Thyroid gland (tissue), 4 donors: ENCODE measurements around the gene LYPD1.
"Not testable (repeated sequence)": the region's sequence is repeated elsewhere in the genome, so short reads cannot be mapped to it uniquely, and the experiment has no call there.

Source experiments
- POLR2A ChIP-seq, 2 donors: fragments of 450-650 bp; IDR thresholded peaks; one replicate each; pipeline ENCODE4 v1.6.1; 2017; ENCODE audit warnings: antibody characterized with exemption in 2 of 2, mild to moderate bottlenecking in 2 of 2, moderate library complexity in 1 of 2
- TF ChIP-seq, protein P1 (sequence below), 6 experiments: fragments of 200-600 bp in 3 of 6; fragments of 450-650 bp in 3 of 6; sonication (generic) in 3 of 6; IDR thresholded peaks; one replicate each; pipeline ENCODE4 v1.5.1; 2016 to 2019; ENCODE audit warnings: antibody characterized with exemption in 6 of 6, mild to moderate bottlenecking in 2 of 6, inconsistent platforms in 1 of 6, moderate library complexity in 1 of 6

DNA sequence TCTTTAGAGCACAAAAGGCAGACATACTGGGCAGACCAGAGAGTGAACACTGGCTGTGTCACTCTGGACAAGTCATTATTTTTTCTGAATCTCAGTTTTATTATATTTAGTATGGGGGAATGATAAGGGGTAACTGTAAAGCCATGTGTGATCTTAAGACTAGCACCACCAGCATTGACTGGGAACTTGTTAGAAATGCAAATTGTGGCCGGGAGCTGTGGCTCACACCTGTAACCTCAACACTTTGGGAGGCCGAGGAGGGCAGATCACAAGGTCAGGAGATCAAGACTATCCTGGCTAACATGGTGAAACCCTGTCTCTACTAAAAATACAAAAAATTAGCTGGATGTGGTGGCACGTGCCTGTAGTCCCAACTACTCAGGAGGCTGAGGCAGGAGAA is 28.3 kb upstream of the LYPD1 start:
- TF ChIP-seq, protein P1, sequence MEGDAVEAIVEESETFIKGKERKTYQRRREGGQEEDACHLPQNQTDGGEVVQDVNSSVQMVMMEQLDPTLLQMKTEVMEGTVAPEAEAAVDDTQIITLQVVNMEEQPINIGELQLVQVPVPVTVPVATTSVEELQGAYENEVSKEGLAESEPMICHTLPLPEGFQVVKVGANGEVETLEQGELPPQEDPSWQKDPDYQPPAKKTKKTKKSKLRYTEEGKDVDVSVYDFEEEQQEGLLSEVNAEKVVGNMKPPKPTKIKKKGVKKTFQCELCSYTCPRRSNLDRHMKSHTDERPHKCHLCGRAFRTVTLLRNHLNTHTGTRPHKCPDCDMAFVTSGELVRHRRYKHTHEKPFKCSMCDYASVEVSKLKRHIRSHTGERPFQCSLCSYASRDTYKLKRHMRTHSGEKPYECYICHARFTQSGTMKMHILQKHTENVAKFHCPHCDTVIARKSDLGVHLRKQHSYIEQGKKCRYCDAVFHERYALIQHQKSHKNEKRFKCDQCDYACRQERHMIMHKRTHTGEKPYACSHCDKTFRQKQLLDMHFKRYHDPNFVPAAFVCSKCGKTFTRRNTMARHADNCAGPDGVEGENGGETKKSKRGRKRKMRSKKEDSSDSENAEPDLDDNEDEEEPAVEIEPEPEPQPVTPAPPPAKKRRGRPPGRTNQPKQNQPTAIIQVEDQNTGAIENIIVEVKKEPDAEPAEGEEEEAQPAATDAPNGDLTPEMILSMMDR (IDR thresholded peaks at IDR 0.05) = not testable (repeated sequence)
- TF ChIP-seq POLR2A (IDR thresholded peaks at IDR 0.05) = not testable (repeated sequence)
